Amniotic stem cell (primary cell): ENCODE measurements around the gene TSPEAR.

Experiments
- DNase-seq: peaks from one replicate; lab custom pipeline; 2025; lab: John Stamatoyannopoulos, UW

The TSPEAR gene

GRCh38 chr21:44740742-44741141 is 29.4 kb upstream of the TSPEAR start:
- DNase-seq: no peak

GRCh38 chr21:44739316-44739715 is 27.9 kb upstream of the TSPEAR start:
- no peak for DNase-seq

GRCh38 chr21:44738621-44739020 is 27.2 kb upstream of the TSPEAR start:
- no peak for DNase-seq

- no peak for DNase-seq
Observed at GRCh38 chr21:44737706-44738354, 26.5 kb upstream of the TSPEAR start.

- DNase-seq: no peak
Observed at GRCh38 chr21:44736291-44737004, 25.1 kb upstream of the TSPEAR start.

- no peak for DNase-seq
Observed at GRCh38 chr21:44735821-44736220, 24.4 kb upstream of the TSPEAR start.

- DNase-seq: no peak
Observed at GRCh38 chr21:44734841-44735240, 23.5 kb upstream of the TSPEAR start.

GRCh38 chr21:44734026-44734745 is 22.8 kb upstream of the TSPEAR start:
- no peak for DNase-seq

GRCh38 chr21:44732956-44733355 is 21.6 kb upstream of the TSPEAR start:
- DNase-seq: no peak

GRCh38 chr21:44732263-44732662 is 20.9 kb upstream of the TSPEAR start:
- DNase-seq: no peak

- no peak for DNase-seq
Observed at GRCh38 chr21:44730951-44731579, 19.7 kb upstream of the TSPEAR start.

- DNase-seq: no peak
Observed at GRCh38 chr21:44730028-44730395, 18.6 kb upstream of the TSPEAR start.

- no peak for DNase-seq
Observed at GRCh38 chr21:44729336-44730027, 18.1 kb upstream of the TSPEAR start.

- DNase-seq: no peak
Observed at GRCh38 chr21:44728716-44729115, 17.3 kb upstream of the TSPEAR start.

- DNase-seq: no peak
Observed at GRCh38 chr21:44727757-44728156, 16.4 kb upstream of the TSPEAR start.

GRCh38 chr21:44727321-44727720 is 15.9 kb upstream of the TSPEAR start:
- DNase-seq: no peak

- DNase-seq: no peak
Observed at GRCh38 chr21:44726826-44727225, 15.5 kb upstream of the TSPEAR start.

GRCh38 chr21:44724926-44725325 is 13.6 kb upstream of the TSPEAR start:
- DNase-seq: no peak

GRCh38 chr21:44724196-44724595 is 12.8 kb upstream of the TSPEAR start:
- no peak for DNase-seq

GRCh38 chr21:44723177-44724131 is 12.1 kb upstream of the TSPEAR start:
- DNase-seq: no peak

- DNase-seq: no peak
Observed at GRCh38 chr21:44722731-44723130, 11.4 kb upstream of the TSPEAR start.
